Testis (tissue), 5 donors: ENCODE data around the gene PDCL3. TPM values are rescaled to one million over a fixed set of nuclear protein-coding genes. Genes with fewer than 3 reads are reported as not detected.

ENCODE experiments used
- DNase-seq: peaks from one replicate; pipeline ENCODE4 v3.0.0-alpha.2; 2019
- H3K27ac ChIP-seq, 2 donors: fragments of 200-600 bp; sonication (generic); one replicate each; pipeline ENCODE4 v1.5.1; 2019
- H3K27me3 ChIP-seq: fragments of 200-600 bp; sonication (generic); one replicate; pipeline ENCODE4 v1.5.1; 2019
- H3K36me3 ChIP-seq: fragments of 200-600 bp; sonication (generic); one replicate; pipeline ENCODE4 v1.5.1; 2017; ENCODE audit warnings: low read depth; ENCODE audit errors: missing control alignments
- H3K4me1 ChIP-seq: fragments of 200-600 bp; sonication (generic); one replicate; pipeline ENCODE4 v1.5.1; 2019
- H3K4me3 ChIP-seq, 2 donors: fragments of 200-600 bp; sonication (generic); one replicate each; pipeline ENCODE4 v1.5.1; 2017 to 2019
- H3K9me3 ChIP-seq: fragments of 200-600 bp; sonication (generic); one replicate; pipeline ENCODE4 v1.5.1; 2017
- POLR2A ChIP-seq: fragments of 450-650 bp; IDR thresholded peaks from one replicate; pipeline ENCODE4 v1.6.1; 2017; ENCODE audit warnings: antibody characterized with exemption, mild to moderate bottlenecking, moderate library complexity
- WGBS, 2 donors: methylation state at CpG; one replicate each; pipeline ENCODE4 v1.1.5; 2018; 5-methylcytosine and 5-hydroxymethylcytosine counted together
- intact Hi-C: fragments of 100-400 bp; cut with DNase I; formaldehyde crosslinking; loops from one replicate; pipeline ENCODE4 v1.15.1; 2023; ENCODE audit warnings: low total_unique reads
- long read RNA-seq, 2 donors: transcript quantifications; one replicate each; lab custom pipeline, GENCODE V29; 2026
- polyA plus RNA-seq: library from polyadenylated mRNA; stranded (reverse); fragments of 350-450 nt; fragmentation: Illumina TruSeq; extraction: RNeasy Lipid Tissue Mini Kit (QIAGEN cat#74804); gene quantifications from one replicate; pipeline ENCODE4 v1.2.3, GENCODE V29; 2014; ENCODE audit warnings: low read depth, low replicate concordance; ENCODE audit not compliant: insufficient read depth
- total RNA-seq, 2 donors: library from RNA; depleted of rRNA; stranded (reverse); fragments of >200 nt; gene quantifications; one replicate each; pipeline ENCODE4 v1.2.3, GENCODE V29; 2016
- TF ChIP-seq, protein P1 (sequence below), 3 experiments: fragments of 450-650 bp in 2 of 3; fragments of 200-600 bp in 1 of 3; sonication (generic) in 1 of 3; IDR thresholded peaks; one replicate each; pipeline ENCODE4 v1.5.1; 2016 to 2019; ENCODE audit warnings: antibody characterized with exemption in 3 of 3, mild to moderate bottlenecking in 2 of 3, moderate library complexity in 1 of 3

Gene PDCL3
- total RNA-seq (10 to 100 TPM; 26.4 to 35.4 TPM), polyA plus RNA-seq (33.3 TPM)
- long read RNA-seq, donor 1, transcript PDCL3-201 (6 exons, 1,337 nt): major isoform, 31 of 42 reads
- long read RNA-seq, donor 1, partial matches to known transcripts: 5 of 42 reads
- long read RNA-seq, donor 1, other reads (novel, unspliced or antisense): 6 of 42 reads
- long read RNA-seq, donor 2, transcript PDCL3-201 (6 exons, 1,337 nt): major isoform, 25 of 30 reads
- long read RNA-seq, donor 2, partial matches to known transcripts: 5 of 30 reads
- long read RNA-seq, donor 2, other reads (novel, unspliced or antisense): 0 of 30 reads

DNA sequence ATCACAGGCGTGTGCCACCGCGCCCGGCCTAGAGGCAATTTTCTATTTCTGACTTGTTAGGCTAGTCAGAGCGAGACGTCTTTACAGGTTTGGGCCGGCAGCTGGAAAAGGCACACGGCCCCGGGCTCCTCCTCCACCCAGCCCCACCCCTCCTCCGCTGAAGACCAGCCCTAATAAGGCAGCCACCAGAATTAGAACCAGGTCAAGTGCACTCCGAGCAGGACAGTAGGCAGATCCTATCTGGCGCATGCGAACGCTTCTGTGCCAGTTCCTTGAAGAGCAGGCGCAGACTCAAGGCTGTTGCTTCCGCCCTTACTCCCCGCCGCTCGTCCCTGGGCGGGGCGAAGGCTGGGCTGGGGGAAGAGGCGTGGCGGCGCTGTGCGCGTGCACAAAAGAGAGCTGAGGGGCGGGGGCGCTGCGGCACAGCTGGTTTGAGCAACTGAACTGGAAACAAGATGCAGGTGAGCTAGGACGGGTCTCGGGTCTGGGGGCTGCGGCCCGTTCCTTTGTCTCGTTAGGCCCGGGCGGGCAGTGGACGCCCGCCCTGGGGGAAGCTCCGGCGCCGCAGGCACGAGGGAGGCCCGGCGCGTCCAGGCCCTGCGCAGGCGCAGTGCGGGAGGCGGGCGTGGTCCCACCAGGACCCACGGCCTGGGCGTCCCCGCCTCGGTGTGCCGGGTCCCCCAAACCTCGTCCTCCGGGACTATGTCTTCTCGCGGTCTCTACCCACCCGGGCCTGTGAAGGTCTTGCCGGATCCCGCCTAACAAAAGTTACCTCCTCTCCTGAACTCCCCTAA, at the start of gene PDCL3:
Gene PDCL3 (plus strand): TSS at position 381 of the 794 bp plus-strand sequence. CDS start 75 bp downstream, at position 456.
- 0% methylated on average over 7 to 59 of the region's 62 CpGs for WGBS, 2 donors
- no peaks in the 10 kb centered on the region for H3K9me3 ChIP-seq
- TF ChIP-seq, protein P1, sequence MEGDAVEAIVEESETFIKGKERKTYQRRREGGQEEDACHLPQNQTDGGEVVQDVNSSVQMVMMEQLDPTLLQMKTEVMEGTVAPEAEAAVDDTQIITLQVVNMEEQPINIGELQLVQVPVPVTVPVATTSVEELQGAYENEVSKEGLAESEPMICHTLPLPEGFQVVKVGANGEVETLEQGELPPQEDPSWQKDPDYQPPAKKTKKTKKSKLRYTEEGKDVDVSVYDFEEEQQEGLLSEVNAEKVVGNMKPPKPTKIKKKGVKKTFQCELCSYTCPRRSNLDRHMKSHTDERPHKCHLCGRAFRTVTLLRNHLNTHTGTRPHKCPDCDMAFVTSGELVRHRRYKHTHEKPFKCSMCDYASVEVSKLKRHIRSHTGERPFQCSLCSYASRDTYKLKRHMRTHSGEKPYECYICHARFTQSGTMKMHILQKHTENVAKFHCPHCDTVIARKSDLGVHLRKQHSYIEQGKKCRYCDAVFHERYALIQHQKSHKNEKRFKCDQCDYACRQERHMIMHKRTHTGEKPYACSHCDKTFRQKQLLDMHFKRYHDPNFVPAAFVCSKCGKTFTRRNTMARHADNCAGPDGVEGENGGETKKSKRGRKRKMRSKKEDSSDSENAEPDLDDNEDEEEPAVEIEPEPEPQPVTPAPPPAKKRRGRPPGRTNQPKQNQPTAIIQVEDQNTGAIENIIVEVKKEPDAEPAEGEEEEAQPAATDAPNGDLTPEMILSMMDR (IDR thresholded peaks at IDR 0.05): no peak
- TF ChIP-seq POLR2A: no peak
- H3K27me3 ChIP-seq: no peaks in the 10 kb centered on the region
- H3K4me3 ChIP-seq: peak within 1 kb of the TSS; percentile 75 to 96
- no peaks in the 10 kb centered on the region for H3K36me3 ChIP-seq
- intact Hi-C loops: loop anchor here (10.0 kb wide), 1 partner anchor 1228 kb away; the partner anchor contains the start of genes EIF5B and TXNDC9
- peaks cover 27% of the 10 kb centered on the region for H3K4me1 ChIP-seq
- H3K27ac ChIP-seq: peak within 1 kb of the TSS; percentile 89 to 96
- DNase-seq: peak; percentile 98

GRCh38 chr2:100513650-100514049, 49.1 kb upstream of the PDCL3 start:
- no peaks in the 10 kb centered on the region for H3K27me3 ChIP-seq
- 72 to 76% methylated on average over 4 of the region's 4 CpGs for WGBS, 2 donors
- DNase-seq: no peak

GRCh38 chr2:100517556-100517955, 45.2 kb upstream of the PDCL3 start:
- H3K4me3 ChIP-seq: no peak overlapping the region
- no peak for TF ChIP-seq POLR2A
- TF ChIP-seq, protein P1 (IDR thresholded peaks at IDR 0.05): no peak
- no peak overlapping the region for H3K27ac ChIP-seq
- H3K4me1 ChIP-seq: no peaks in the 10 kb centered on the region
- no peaks in the 10 kb centered on the region for H3K27me3 ChIP-seq
- DNase-seq: no peak
- 83 to 89% methylated on average over 1 of the region's 1 CpG for WGBS, 2 donors
- H3K9me3 ChIP-seq: no peaks in the 10 kb centered on the region
- intact Hi-C loops: no loop called here
- H3K36me3 ChIP-seq: no peaks in the 10 kb centered on the region

More at GRCh38 chr2:100513650-100514049, 49.1 kb upstream of the PDCL3 start:
- H3K4me3 ChIP-seq: no peak overlapping the region
- H3K27ac ChIP-seq: no peak overlapping the region
- no peaks in the 10 kb centered on the region for H3K36me3 ChIP-seq
- no peaks in the 10 kb centered on the region for H3K4me1 ChIP-seq
- no peak for TF ChIP-seq POLR2A
- TF ChIP-seq, protein P1 (IDR thresholded peaks at IDR 0.05): no peak
- H3K9me3 ChIP-seq: no peaks in the 10 kb centered on the region
- intact Hi-C loops: no loop called here

GRCh38 chr2:100518801-100519200, 44.0 kb upstream of the PDCL3 start:
- 77 to 79% methylated on average over 2 of the region's 2 CpGs for WGBS, 2 donors
- Histone ChIP-seq H3K27me3 (no peaks in the 10 kb centered on the region), H3K36me3 (no peaks in the 10 kb centered on the region), H3K4me1 (no peaks in the 10 kb centered on the region), H3K9me3 (no peaks in the 10 kb centered on the region), H3K4me3 (no peak overlapping the region), H3K27ac (no peak overlapping the region)
- TF ChIP-seq, protein P1 (IDR thresholded peaks at IDR 0.05): no peak
- TF ChIP-seq POLR2A: no peak
- no peak for DNase-seq
- intact Hi-C loops: no loop called here
